Vagina (tissue), 2 donors: ENCODE measurements around the gene PIAS4. TPM values are rescaled to one million over a fixed set of nuclear protein-coding genes. Genes with fewer than 3 reads are reported as not detected.

ENCODE experiments used
- DNase-seq, 2 donors: peaks; one replicate each; pipeline ENCODE4 v3.0.0-alpha.2; 2017; ENCODE audit errors: extremely low spot score in 2 of 2
- H3K27ac ChIP-seq: fragments of 200-600 bp; sonication (generic); one replicate; pipeline ENCODE4 v1.5.1; 2019
- H3K27me3 ChIP-seq: fragments of 200-600 bp; sonication (generic); one replicate; pipeline ENCODE4 v1.5.1; 2019
- H3K36me3 ChIP-seq, 2 donors: fragments of 200-600 bp; sonication (generic); one replicate each; pipeline ENCODE4 v1.5.1; 2017 to 2019
- H3K4me1 ChIP-seq: fragments of 200-600 bp; sonication (generic); one replicate; pipeline ENCODE4 v1.5.1; 2019
- H3K4me3 ChIP-seq, 2 donors: fragments of 200-600 bp; sonication (generic); 1 replicate in 1 of 2; 2 replicates in 1 of 2; pipeline ENCODE4 v1.5.1; 2016 to 2019
- H3K9me3 ChIP-seq: fragments of 200-600 bp; sonication (generic); one replicate; pipeline ENCODE4 v1.5.1; 2019
- CTCF ChIP-seq, 3 experiments: fragments of 450-650 bp in 2 of 3; fragments of 200-600 bp in 1 of 3; sonication (generic) in 1 of 3; IDR thresholded peaks; one replicate each; pipeline ENCODE4 v1.5.1; 2017 to 2019; ENCODE audit warnings: antibody characterized with exemption in 3 of 3, mild to moderate bottlenecking in 2 of 3, moderate library complexity in 2 of 3
- POLR2A ChIP-seq, 2 donors: fragments of 450-650 bp; IDR thresholded peaks; one replicate each; pipeline ENCODE4 v1.6.1; 2017; ENCODE audit warnings: antibody characterized with exemption in 2 of 2, mild to moderate bottlenecking in 2 of 2, moderate library complexity in 2 of 2
- POLR2AphosphoS5 ChIP-seq, 2 donors: sonication (generic); formaldehyde crosslinking; IDR thresholded peaks; one replicate each; pipeline ENCODE4 v1.9.0; 2017; ENCODE audit warnings: antibody characterized with exemption in 2 of 2, mild to moderate bottlenecking in 2 of 2, low read depth in 1 of 2; ENCODE audit not compliant: insufficient read depth in 1 of 2
- intact Hi-C: fragments of 100-400 bp; cut with DNase I; formaldehyde crosslinking; loops from one replicate; pipeline ENCODE4 v1.15.1; 2023
- total RNA-seq: library from RNA; depleted of rRNA; stranded (reverse); fragments of >200 nt; gene quantifications from one replicate; pipeline ENCODE4 v1.2.3, GENCODE V29; 2016

The PIAS4 gene
- total RNA-seq, 1 donor from 2014 or later = 14.0 TPM

- Histone ChIP-seq H3K27ac (no peak overlapping the region), H3K36me3 (peaks cover 3 to 62% of the 10 kb centered on the region in 2 donors), H3K4me3 (no peak overlapping the region), H3K9me3 (no peaks in the 10 kb centered on the region), H3K27me3 (no peaks in the 10 kb centered on the region), H3K4me1 (no peaks in the 10 kb centered on the region)
- no peak for DNase-seq
- TF ChIP-seq CTCF (IDR thresholded peaks at IDR 0.05) = no peak
- TF ChIP-seq POLR2A (IDR thresholded peaks at IDR 0.05) = no peak
- TF ChIP-seq POLR2AphosphoS5 (IDR thresholded peaks at IDR 0.05; ENCODE audit: insufficient read depth in 1 of 2, low read depth in 1 of 2) = no peak
- intact Hi-C loops = no loop called here
Observed at GRCh38 chr19:3976495-3977241, 30.9 kb upstream of the PIAS4 start.

GRCh38 chr19:3977242-3978143 is 30.0 kb upstream of the PIAS4 start:
- Histone ChIP-seq H3K4me3 (no peak overlapping the region), H3K4me1 (no peaks in the 10 kb centered on the region), H3K27me3 (no peaks in the 10 kb centered on the region), H3K27ac (no peak overlapping the region), H3K9me3 (no peaks in the 10 kb centered on the region), H3K36me3 (peaks cover 3 to 70% of the 10 kb centered on the region in 2 donors)
- intact Hi-C loops = no loop called here
- DNase-seq = no peak
- TF ChIP-seq CTCF (IDR thresholded peaks at IDR 0.05) (no peak), POLR2A (IDR thresholded peaks at IDR 0.05) (no peak), POLR2AphosphoS5 (IDR thresholded peaks at IDR 0.05; ENCODE audit: insufficient read depth in 1 of 2, low read depth in 1 of 2) (no peak)

DNA sequence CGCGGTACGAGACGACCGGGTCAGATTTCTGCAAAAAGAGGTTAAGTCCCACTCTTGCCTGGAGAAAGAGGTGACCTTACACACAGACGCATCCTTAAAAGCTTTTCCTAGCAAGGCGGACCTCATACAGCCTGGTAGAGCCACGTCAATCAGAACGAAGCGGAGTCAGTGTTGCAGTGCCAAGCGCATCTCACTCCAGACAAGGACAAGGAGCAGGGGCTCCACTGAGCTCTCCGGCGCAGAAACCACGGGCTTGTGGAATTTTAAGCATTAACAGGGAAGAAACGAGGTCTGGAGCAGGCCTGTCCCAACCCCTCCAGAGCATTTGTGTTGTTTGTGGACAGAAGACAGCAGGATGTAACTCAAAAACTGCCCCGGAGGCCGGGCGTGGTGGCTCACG is 29.4 kb upstream of the PIAS4 start:
- H3K4me1 ChIP-seq = peaks cover 5% of the 10 kb centered on the region
- no peak overlapping the region for H3K4me3 ChIP-seq
- intact Hi-C loops = no loop called here
- DNase-seq = no peak
- H3K36me3 ChIP-seq = peaks cover 3 to 77% of the 10 kb centered on the region in 2 donors
- H3K9me3 ChIP-seq = no peaks in the 10 kb centered on the region
- H3K27me3 ChIP-seq = no peaks in the 10 kb centered on the region
- no peak overlapping the region for H3K27ac ChIP-seq
- no peak for TF ChIP-seq CTCF (IDR thresholded peaks at IDR 0.05)
- TF ChIP-seq POLR2AphosphoS5 (IDR thresholded peaks at IDR 0.05; ENCODE audit: insufficient read depth in 1 of 2, low read depth in 1 of 2) = no peak
- no peak for TF ChIP-seq POLR2A (IDR thresholded peaks at IDR 0.05)

- Histone ChIP-seq H3K27me3 (no peaks in the 10 kb centered on the region), H3K4me3 (no peak overlapping the region), H3K27ac (no peak overlapping the region), H3K9me3 (no peaks in the 10 kb centered on the region), H3K36me3 (peaks cover 3 to 88% of the 10 kb centered on the region in 2 donors), H3K4me1 (peaks cover 16% of the 10 kb centered on the region)
- DNase-seq = no peak
- intact Hi-C loops = no loop called here
- TF ChIP-seq CTCF (IDR thresholded peaks at IDR 0.05) (no peak), POLR2AphosphoS5 (IDR thresholded peaks at IDR 0.05; ENCODE audit: insufficient read depth in 1 of 2, low read depth in 1 of 2) (peak in 1 of 2 donors; percentile 9)
Observed at GRCh38 chr19:3979289-3979673, 28.3 kb upstream of the PIAS4 start.
